ENCODE data around the gene SFI1. TPM values are rescaled to one million over a fixed set of nuclear protein-coding genes. Genes with fewer than 3 reads are reported as not detected.
"Not testable (repeated sequence)": the region's sequence is repeated elsewhere in the genome, so short reads cannot be mapped to it uniquely, and the experiment has no call there.

Gene SFI1
- total RNA-seq, 1 donor from 2014 or later: 50.3 TPM

- no peaks in the 10 kb centered on the region for H3K27me3 Mint-ChIP-seq
- no peaks in the 10 kb centered on the region for H3K9me3 Mint-ChIP-seq
- TF ChIP-seq CTCF (conservative IDR thresholded peaks at IDR 0.05): no peak
- H3K36me3 Mint-ChIP-seq: peaks cover 8% of the 10 kb centered on the region
- peak overlapping the region; percentile 83 for H3K27ac Mint-ChIP-seq
- peak overlapping the region; percentile 88 for H3K4me3 Mint-ChIP-seq
- peak; percentile 77 for DNase-seq (ENCODE audit: extremely low spot score, unreplicated experiment)
- peaks cover 21% of the 10 kb centered on the region for H3K4me1 Mint-ChIP-seq (ENCODE audit: unreplicated experiment)
These were observed 7.2 kb upstream of the SFI1 start for GRCh38 chr22:31488988-31489617.

- Mint-ChIP-seq H3K27me3 (no peaks in the 10 kb centered on the region), H3K27ac (peak within 1 kb of the TSS; percentile 97)
- no peak for TF ChIP-seq CTCF (conservative IDR thresholded peaks at IDR 0.05)
These were observed 6.5 kb upstream of the SFI1 start, which contains the start of gene EIF4ENIF1 for GRCh38 chr22:31489632-31490495. TSS of gene EIF4ENIF1 (minus strand) at chr22:31489842. CDS start at chr22:31488718, 1,124 bp downstream.

GRCh38 chr22:31490496-31490925 is 5.8 kb upstream of the SFI1 start:
- H3K36me3 Mint-ChIP-seq: no peaks in the 10 kb centered on the region
- TF ChIP-seq CTCF (conservative IDR thresholded peaks at IDR 0.05): no peak
- H3K27ac Mint-ChIP-seq: peak overlapping the region; percentile 97
- H3K27me3 Mint-ChIP-seq: no peaks in the 10 kb centered on the region
- H3K4me1 Mint-ChIP-seq (ENCODE audit: unreplicated experiment): peaks cover 21% of the 10 kb centered on the region
- peak overlapping the region; percentile 92 for H3K4me3 Mint-ChIP-seq
- DNase-seq (ENCODE audit: extremely low spot score, unreplicated experiment): no peak
- H3K9me3 Mint-ChIP-seq: no peaks in the 10 kb centered on the region

More at GRCh38 chr22:31489632-31490495, 6.5 kb upstream of the SFI1 start, which contains the start of gene EIF4ENIF1:
- Mint-ChIP-seq H3K4me1 (ENCODE audit: unreplicated experiment) (peaks cover 21% of the 10 kb centered on the region), H3K4me3 (peak within 1 kb of the TSS; percentile 92), H3K9me3 (no peaks in the 10 kb centered on the region), H3K36me3 (peaks cover 6% of the 10 kb centered on the region)
- DNase-seq (ENCODE audit: extremely low spot score, unreplicated experiment): peak; percentile 89

- TF ChIP-seq CTCF (conservative IDR thresholded peaks at IDR 0.05): no peak
- H3K27ac Mint-ChIP-seq: peak overlapping the region; percentile 97
- H3K9me3 Mint-ChIP-seq: no peaks in the 10 kb centered on the region
- peak overlapping the region; percentile 92 for H3K4me3 Mint-ChIP-seq
- H3K27me3 Mint-ChIP-seq: no peaks in the 10 kb centered on the region
- DNase-seq (ENCODE audit: extremely low spot score, unreplicated experiment): no peak
- no peaks in the 10 kb centered on the region for H3K36me3 Mint-ChIP-seq
- peaks cover 21% of the 10 kb centered on the region for H3K4me1 Mint-ChIP-seq (ENCODE audit: unreplicated experiment)
These were observed 4.9 kb upstream of the SFI1 start for GRCh38 chr22:31491218-31491962.

- DNase-seq (ENCODE audit: extremely low spot score, unreplicated experiment): no peak
- Mint-ChIP-seq H3K36me3 (no peaks in the 10 kb centered on the region), H3K9me3 (no peaks in the 10 kb centered on the region), H3K27ac (no peak overlapping the region), H3K27me3 (no peaks in the 10 kb centered on the region), H3K4me3 (peak overlapping the region; percentile 45), H3K4me1 (ENCODE audit: unreplicated experiment) (peaks cover 24% of the 10 kb centered on the region)
- TF ChIP-seq CTCF (conservative IDR thresholded peaks at IDR 0.05): no peak
These were observed 4.2 kb upstream of the SFI1 start for GRCh38 chr22:31492151-31492550.

- H3K4me3 Mint-ChIP-seq; H3K9me3 Mint-ChIP-seq; DNase-seq (ENCODE audit: extremely low spot score, unreplicated experiment); H3K27me3 Mint-ChIP-seq; H3K27ac Mint-ChIP-seq; H3K36me3 Mint-ChIP-seq: not testable (repeated sequence)
- H3K4me1 Mint-ChIP-seq (ENCODE audit: unreplicated experiment): peaks cover 26% of the 10 kb centered on the region
These were observed 3.0 kb upstream of the SFI1 start for GRCh38 chr22:31493355-31493754.
